BE2C (cell line): ENCODE data around the gene C9orf43.
"Not testable (repeated sequence)": the region's sequence is repeated elsewhere in the genome, so short reads cannot be mapped to it uniquely, and the experiment has no call there.

Source experiments
- DNase-seq: peaks from one replicate; pipeline ENCODE4 v3.0.0-alpha.2; 2020
- H3K27me3 ChIP-seq: fragments of 250-450 bp; sonication (Bioruptor Pico); 2 replicates; pipeline ENCODE4 v1.5.1; 2020; ENCODE audit warnings: mild to moderate bottlenecking
- H3K36me3 ChIP-seq: fragments of 250-450 bp; sonication (Bioruptor Pico); 2 replicates; pipeline ENCODE4 v1.5.1; 2020; ENCODE audit warnings: mild to moderate bottlenecking
- H3K4me1 ChIP-seq: fragments of 250-450 bp; sonication (Bioruptor Pico); 2 replicates; pipeline ENCODE4 v1.5.1; 2020
- H3K4me3 ChIP-seq: 2 replicates; pipeline ENCODE4 v1.5.1; 2011; ENCODE audit warnings: low read depth, low read length
- H3K9me3 ChIP-seq: fragments of 250-450 bp; sonication (Bioruptor Pico); 2 replicates; pipeline ENCODE4 v1.5.1; 2020
- TF ChIP-seq, protein P1 (sequence below): IDR thresholded peaks from 2 replicates; pipeline ENCODE4 v1.5.1; 2012; ENCODE audit warnings: mild to moderate bottlenecking, low read depth, low read length

The C9orf43 gene

DNA sequence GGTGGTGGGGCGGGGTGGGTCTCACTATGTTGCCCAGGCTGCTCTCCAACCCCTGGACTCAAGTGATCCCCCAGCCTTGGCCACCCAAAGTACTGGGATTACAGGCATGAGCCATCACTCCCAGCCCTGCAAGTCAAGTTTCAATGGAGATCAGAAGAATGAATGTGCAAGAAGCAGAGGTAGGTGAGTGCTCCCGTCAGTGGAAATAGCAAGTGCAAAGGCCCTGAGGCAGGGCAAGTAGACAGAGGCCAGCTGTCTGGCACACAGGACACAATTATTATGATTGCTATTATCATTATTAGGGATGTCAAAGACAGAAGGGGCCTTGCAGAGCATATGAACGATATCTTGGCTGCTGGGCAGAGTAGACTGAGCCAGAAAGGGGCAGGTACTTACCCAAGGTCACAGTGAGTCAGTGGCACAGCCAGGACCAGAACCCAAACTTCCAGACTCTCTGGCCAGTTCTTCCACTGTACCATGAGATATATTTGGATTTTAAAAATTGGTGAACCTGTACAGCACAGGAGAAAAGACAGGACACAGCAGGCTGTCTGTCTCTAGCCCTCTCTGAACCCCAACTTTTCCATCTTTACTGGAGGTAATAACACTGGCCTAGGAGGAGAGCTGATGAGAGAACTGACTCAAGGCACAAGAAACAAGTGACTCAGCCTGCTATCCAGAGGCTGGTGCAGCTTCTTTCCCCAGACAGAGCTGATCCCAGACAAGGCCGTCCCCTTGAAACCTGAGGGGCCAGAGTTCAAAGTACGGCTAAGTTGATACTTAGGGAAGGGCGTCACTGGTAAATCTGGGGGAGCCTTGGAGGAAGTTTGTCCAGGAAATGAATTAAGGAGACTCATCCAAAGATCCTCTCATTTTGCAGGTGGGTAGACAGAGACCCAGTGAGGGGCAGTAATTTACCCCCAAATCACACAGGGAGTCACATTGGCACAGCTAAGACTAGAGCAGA lies 35.2 kb upstream of the C9orf43 start:
- no peaks in the 10 kb centered on the region for H3K4me1 ChIP-seq
- no peak for DNase-seq
- H3K36me3 ChIP-seq, result no peaks in the 10 kb centered on the region
- no peaks in the 10 kb centered on the region for H3K27me3 ChIP-seq
- no peaks in the 10 kb centered on the region for H3K9me3 ChIP-seq
- TF ChIP-seq, protein P1, sequence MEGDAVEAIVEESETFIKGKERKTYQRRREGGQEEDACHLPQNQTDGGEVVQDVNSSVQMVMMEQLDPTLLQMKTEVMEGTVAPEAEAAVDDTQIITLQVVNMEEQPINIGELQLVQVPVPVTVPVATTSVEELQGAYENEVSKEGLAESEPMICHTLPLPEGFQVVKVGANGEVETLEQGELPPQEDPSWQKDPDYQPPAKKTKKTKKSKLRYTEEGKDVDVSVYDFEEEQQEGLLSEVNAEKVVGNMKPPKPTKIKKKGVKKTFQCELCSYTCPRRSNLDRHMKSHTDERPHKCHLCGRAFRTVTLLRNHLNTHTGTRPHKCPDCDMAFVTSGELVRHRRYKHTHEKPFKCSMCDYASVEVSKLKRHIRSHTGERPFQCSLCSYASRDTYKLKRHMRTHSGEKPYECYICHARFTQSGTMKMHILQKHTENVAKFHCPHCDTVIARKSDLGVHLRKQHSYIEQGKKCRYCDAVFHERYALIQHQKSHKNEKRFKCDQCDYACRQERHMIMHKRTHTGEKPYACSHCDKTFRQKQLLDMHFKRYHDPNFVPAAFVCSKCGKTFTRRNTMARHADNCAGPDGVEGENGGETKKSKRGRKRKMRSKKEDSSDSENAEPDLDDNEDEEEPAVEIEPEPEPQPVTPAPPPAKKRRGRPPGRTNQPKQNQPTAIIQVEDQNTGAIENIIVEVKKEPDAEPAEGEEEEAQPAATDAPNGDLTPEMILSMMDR, result no peak
- H3K4me3 ChIP-seq, result no peak overlapping the region

DNA sequence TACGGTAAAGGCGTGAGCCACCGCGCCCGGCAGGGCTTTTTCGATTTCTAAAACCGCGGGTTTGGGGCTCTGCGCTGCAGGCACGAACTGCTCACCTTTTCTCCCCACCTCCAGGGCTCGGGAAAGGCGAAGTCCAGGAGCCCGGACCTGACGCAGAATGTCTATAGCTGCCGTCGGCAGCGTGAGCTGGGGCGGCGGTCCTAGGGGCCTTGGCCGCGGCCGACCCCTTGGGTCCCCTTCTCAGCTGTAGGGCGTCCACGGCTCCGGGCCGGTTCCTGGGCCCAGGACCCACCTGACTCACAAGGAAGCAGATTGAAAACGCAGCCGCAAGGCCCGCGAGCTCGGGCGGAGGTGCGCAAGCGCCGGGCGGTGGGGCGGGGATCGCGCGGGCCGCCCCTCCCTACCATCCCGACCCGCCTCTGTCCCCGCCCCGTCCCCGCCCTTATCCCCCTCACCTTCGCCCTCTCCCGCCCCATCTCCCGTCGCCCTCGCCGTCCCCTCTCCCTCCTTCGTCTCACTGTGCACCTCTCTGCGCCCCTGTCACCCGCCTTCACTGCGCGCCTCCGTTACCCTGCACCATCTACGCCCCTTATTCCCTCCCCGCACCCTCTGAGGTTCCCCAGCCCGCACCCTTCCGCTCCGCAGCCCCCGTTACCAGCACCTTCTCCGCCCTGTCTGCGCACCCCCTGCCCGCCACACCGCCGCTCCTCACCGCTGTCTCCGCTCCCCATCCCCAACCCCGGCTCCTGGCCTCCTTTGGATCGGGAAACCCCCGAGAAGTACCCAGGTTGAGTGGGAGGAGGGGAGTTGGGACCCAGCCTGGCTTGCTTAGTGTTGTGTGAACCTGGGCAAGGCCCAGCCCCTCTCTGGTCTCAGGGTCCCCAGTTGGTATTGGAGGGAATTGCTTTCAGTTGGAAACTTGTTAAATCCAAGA lies 33.6 kb upstream of the C9orf43 start, which contains the start of gene HDHD3:
Gene HDHD3 (minus strand): TSS at position 353 of the 934 bp plus-strand sequence. CDS start 2,632 bp downstream, outside the sequence.
- DNase-seq, result peak; percentile 75
- H3K27me3 ChIP-seq, result no peaks in the 10 kb centered on the region
- H3K36me3 ChIP-seq, result no peaks in the 10 kb centered on the region
- no peaks in the 10 kb centered on the region for H3K9me3 ChIP-seq
- H3K4me3 ChIP-seq, result peak within 1 kb of the TSS; percentile 80
- no peaks in the 10 kb centered on the region for H3K4me1 ChIP-seq
- TF ChIP-seq, protein P1, result no peak

DNA sequence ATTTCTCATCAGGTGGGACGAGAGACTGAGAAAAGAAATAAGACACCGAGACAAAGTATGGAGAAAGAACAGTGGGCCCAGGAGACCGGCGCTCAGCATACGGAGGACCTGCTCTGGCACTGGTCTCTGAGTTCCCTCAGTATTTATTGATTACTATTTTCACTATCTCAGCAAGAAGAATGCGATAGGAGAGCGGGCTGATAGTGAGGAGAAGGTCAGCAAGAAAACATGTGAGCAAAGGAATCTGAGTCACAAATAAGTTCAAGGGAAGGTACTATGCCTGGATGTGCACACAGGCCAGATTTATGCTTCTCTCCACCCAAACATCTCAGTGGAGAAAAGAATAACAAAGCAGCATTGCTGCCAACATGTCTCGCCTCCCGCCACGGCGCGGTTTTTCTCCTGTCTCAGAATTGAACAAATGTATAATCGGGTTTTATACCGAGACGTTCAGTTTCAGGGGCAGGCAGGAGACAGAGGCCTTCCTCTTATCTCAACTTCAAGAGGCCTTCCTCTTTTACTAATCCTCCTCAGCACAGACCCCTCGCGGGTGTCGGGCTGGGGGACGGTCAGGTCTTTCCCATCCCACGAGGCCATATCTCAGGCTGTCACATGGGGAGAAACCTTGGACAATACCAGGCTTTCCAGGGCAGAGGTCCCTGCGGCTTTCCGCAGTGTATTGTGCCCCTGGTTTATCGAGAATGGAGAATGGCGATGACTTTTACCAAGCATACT lies 31.3 kb upstream of the C9orf43 start:
- not testable (repeated sequence) for H3K4me3 ChIP-seq, H3K9me3 ChIP-seq, H3K27me3 ChIP-seq

DNA sequence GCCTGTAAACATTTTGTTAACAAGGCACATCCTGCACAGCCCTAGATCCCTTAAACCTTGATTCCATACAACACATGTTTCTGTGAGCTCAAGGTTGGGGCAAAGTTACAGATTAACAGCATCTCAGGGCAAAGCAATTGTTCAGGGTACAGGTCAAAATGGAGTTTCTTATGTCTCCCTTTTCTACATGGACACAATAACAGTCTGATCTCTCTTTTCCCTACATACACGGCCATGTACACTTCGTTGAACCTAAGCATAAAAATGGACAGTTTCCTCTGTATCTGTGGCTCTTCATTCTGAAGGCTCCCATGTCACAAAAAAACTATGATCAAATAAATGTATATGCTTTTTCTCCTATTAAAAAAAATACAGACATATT lies 30.7 kb upstream of the C9orf43 start:
- not testable (repeated sequence) for H3K4me1 ChIP-seq, H3K9me3 ChIP-seq, H3K27me3 ChIP-seq, H3K4me3 ChIP-seq, H3K36me3 ChIP-seq, DNase-seq

More for the DNA sequence above, 31.3 kb upstream of the C9orf43 start:
- DNase-seq, H3K4me1 ChIP-seq, H3K36me3 ChIP-seq: not testable (repeated sequence)

DNA sequence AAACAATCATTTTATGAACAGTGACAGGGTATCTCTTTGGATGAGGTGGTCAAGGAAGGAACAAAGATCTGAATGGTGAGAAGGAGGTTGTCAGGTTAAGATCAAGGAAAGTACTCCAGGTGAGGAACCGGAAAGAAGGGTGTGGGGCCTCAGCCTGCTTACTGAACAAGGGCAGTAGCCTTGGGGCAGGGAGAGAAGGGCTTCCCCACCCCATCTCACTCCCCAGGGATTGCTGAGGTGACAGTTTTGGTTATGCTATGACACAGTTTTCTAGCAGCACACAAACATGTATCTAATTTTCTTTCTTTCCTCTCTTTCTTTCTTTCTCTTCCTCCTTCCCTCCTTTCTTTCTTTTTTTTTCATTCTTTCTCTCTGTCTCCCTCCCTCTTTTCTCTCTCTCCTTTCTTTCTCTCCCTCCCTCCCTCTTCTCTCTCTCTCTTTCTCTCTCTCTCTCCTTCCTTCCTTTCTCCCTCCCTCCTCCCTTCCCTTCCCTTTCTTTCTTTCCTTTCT lies 29.6 kb upstream of the C9orf43 start:
- Histone ChIP-seq H3K9me3 (no peaks in the 10 kb centered on the region), H3K4me3 (no peak overlapping the region), H3K36me3 (no peaks in the 10 kb centered on the region), H3K4me1 (no peaks in the 10 kb centered on the region), H3K27me3 (no peaks in the 10 kb centered on the region)
- no peak for DNase-seq
- TF ChIP-seq, protein P1, result no peak

DNA sequence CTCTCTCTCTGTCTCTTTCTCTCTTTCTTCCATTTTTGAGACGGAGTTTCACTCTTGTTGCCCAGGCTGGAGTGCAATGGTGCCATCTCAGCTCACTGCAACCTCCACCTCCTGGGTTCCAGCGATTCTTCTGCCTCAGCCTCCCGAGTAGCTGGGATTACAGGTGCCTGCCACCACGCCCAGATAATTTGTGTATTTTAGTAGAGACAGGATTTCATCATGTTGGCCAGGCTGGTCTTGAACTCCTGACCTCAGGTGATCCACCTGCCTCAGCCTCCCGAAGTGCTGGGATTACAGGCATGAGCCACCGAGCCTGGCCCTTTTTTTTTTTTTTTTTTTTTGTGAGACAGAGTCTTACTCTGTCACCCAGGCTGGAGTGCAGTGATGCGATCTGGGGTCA lies 29.1 kb upstream of the C9orf43 start:
- not testable (repeated sequence) for H3K36me3 ChIP-seq, H3K27me3 ChIP-seq, H3K4me1 ChIP-seq, H3K4me3 ChIP-seq, DNase-seq, H3K9me3 ChIP-seq

DNA sequence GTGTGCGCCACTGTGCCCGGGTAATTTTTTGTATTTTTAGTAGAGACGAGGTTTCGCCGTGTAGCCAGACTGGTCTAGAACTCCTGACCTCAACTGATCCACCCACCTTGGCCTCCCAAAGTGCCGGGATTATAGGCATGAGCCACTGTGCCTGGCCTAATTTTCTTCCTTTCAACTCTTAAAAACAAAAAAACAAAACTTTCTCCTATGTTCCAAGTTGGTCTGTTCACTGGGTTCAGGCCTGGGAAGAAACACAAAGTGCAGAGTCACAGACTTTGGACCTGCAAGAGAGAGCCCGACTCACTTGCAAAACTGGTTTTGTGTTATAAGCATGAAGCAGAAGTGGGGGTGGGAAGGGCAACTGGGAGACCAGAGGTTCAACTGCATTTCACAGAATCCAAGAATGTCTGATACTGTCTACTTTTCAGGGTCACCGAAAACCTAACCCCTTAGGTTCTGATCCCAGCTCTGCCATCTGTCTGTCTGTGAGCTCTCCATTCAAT lies 28.6 kb upstream of the C9orf43 start:
- H3K4me1 ChIP-seq, result no peaks in the 10 kb centered on the region
- H3K9me3 ChIP-seq, result no peaks in the 10 kb centered on the region
- no peak for DNase-seq
- peaks cover under 1% of the 10 kb centered on the region; the same call in 1 of the 2 replicates for H3K36me3 ChIP-seq
- H3K4me3 ChIP-seq, result no peak overlapping the region
- no peaks in the 10 kb centered on the region for H3K27me3 ChIP-seq
- TF ChIP-seq, protein P1, result no peak
